GM12891 (cell line): ENCODE measurements around the gene MYOCD.

Source experiments
- PAX5 ChIP-seq: IDR thresholded peaks from 2 replicates; pipeline ENCODE4 v1.6.1; 2011; ENCODE audit warnings: low read length, moderate library complexity, mild to moderate bottlenecking; ENCODE audit not compliant: insufficient read depth, severe bottlenecking
- POLR2A ChIP-seq: IDR thresholded peaks from 2 replicates; pipeline ENCODE4 v1.6.1; 2011; ENCODE audit warnings: low read depth, low read length, control low read depth
- POLR2AphosphoS5 ChIP-seq: IDR thresholded peaks from 2 replicates; pipeline ENCODE4 v1.6.1; 2011; ENCODE audit warnings: low read depth, low read length, control low read depth
- POU2F2 ChIP-seq: IDR thresholded peaks from 2 replicates; pipeline ENCODE4 v1.6.1; 2011; ENCODE audit warnings: low read depth, mild to moderate bottlenecking, control low read depth, low read length, moderate library complexity
- SPI1 ChIP-seq: IDR thresholded peaks from 2 replicates; pipeline ENCODE4 v1.6.1; 2011; ENCODE audit warnings: low read depth, low read length, control low read depth
- TAF1 ChIP-seq: IDR thresholded peaks from 2 replicates; pipeline ENCODE4 v1.6.1; 2011; ENCODE audit warnings: low read depth, low read length, control low read depth

GRCh38 chr17:12814718-12815117 lies 149.0 kb downstream of the MYOCD start:
- TF ChIP-seq POLR2A (no peak), PAX5 (no peak), TAF1 (no peak), POLR2AphosphoS5 (no peak), SPI1 (no peak), POU2F2 (no peak)
